Lower leg skin (tissue), 4 donors: ENCODE results near the gene NPR2. TPM values are rescaled to one million over a fixed set of nuclear protein-coding genes. Genes with fewer than 3 reads are reported as not detected.

ENCODE experiments used
- DNase-seq, 2 donors: peaks; one replicate each; pipeline ENCODE4 v3.0.0-alpha.2; 2019; ENCODE audit warnings: low spot score in 2 of 2
- H3K4me3 ChIP-seq: fragments of 200-600 bp; sonication (generic); 2 replicates; pipeline ENCODE4 v1.5.1; 2017; ENCODE audit warnings: mild to moderate bottlenecking, low read depth; ENCODE audit not compliant: poor library complexity, severe bottlenecking
- CTCF ChIP-seq, 3 donors: fragments of 450-650 bp; IDR thresholded peaks; one replicate each; pipeline ENCODE4 v1.5.1; 2016; ENCODE audit warnings: antibody characterized with exemption in 3 of 3, mild to moderate bottlenecking in 3 of 3, moderate library complexity in 2 of 3
- POLR2A ChIP-seq, 2 donors: fragments of 450-650 bp; IDR thresholded peaks; one replicate each; pipeline ENCODE4 v1.6.1; 2016 to 2017; ENCODE audit warnings: antibody characterized with exemption in 2 of 2, mild to moderate bottlenecking in 1 of 2, moderate library complexity in 1 of 2
- WGBS, 2 donors: methylation state at CpG; one replicate each; pipeline ENCODE4 v1.1.5; 2018; 5-methylcytosine and 5-hydroxymethylcytosine counted together
- intact Hi-C: fragments of 100-400 bp; cut with DNase I; formaldehyde crosslinking; loops from one replicate; pipeline ENCODE4 v1.15.0; 2023; ENCODE audit warnings: low total_unique reads
- total RNA-seq, 4 donors: library from RNA; depleted of rRNA; stranded (reverse); fragments of >200 nt; gene quantifications; one replicate each; pipeline ENCODE4 v1.1.0, GENCODE V29; 2016

The NPR2 gene
- total RNA-seq, 4 donors from 2014 or later = 12.2 to 20.4 (median 18.8) TPM

- H3K4me3 ChIP-seq = peak within 1 kb of the TSS; percentile 44
- DNase-seq = peak; percentile 97 to 100
- no peak for TF ChIP-seq CTCF (IDR thresholded peaks at IDR 0.05)
- no peak for TF ChIP-seq POLR2A (IDR thresholded peaks at IDR 0.05)
- intact Hi-C loops = no loop called here
- 2% methylated on average over 16 to 28 of the region's 53 CpGs for WGBS, 2 donors
Measured at GRCh38 chr9:35829084-35829763, 37.8 kb downstream of the NPR2 start, which contains the start of gene TMEM8B. TMEM8B (plus strand) TSS chr9:35829228; CDS start chr9:35829448, 220 bp downstream.

DNA sequence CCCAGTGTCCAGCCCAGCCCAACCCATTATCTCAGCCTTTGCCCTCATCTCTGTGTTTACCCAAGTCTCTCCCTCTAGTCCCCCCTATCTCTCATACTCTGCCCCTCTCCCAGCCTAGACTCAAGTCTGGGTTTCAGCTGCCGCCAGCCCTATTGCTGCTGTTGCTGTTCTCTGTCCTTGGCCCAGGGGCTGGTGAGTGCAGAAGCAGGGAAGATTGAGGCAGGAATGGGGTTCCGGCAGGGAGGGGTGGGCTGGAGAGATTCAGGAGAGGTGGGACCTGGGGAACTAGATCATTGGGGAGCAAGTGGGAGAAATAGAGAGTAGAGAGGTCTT, 38.3 kb downstream of the NPR2 start:
- intact Hi-C loops = no loop called here
- WGBS, 2 donors = 54 to 75% methylated on average over 2 of the region's 2 CpGs
- no peak overlapping the region for H3K4me3 ChIP-seq
- no peak for DNase-seq
- no peak for TF ChIP-seq CTCF (IDR thresholded peaks at IDR 0.05)
- no peak for TF ChIP-seq POLR2A (IDR thresholded peaks at IDR 0.05)

DNA sequence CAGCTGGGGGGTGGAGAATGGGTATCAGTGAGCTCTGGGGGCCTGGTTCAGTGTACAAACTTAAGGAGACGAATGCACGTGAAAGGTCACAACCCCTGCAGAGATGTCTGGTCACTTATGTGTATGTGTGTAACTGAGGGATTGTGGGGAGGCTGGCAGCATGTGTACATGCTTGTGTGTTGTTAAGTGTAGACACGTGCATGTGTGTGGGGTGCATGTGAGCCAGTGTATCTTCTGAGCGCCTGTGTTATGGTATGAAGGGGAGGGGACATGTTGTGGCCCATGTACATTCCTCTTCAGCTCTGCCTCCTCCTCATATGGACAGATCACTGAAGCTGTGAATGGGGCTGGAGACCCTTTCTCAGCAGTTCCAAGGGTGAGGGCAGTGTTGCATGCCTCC, 39.6 kb downstream of the NPR2 start:
- H3K4me3 ChIP-seq = no peak overlapping the region
- no peak for DNase-seq
- TF ChIP-seq POLR2A (IDR thresholded peaks at IDR 0.05) (no peak), CTCF (IDR thresholded peaks at IDR 0.05) (no peak)
- intact Hi-C loops = no loop called here
- 79 to 80% methylated on average over 4 of the region's 4 CpGs for WGBS, 2 donors

DNA sequence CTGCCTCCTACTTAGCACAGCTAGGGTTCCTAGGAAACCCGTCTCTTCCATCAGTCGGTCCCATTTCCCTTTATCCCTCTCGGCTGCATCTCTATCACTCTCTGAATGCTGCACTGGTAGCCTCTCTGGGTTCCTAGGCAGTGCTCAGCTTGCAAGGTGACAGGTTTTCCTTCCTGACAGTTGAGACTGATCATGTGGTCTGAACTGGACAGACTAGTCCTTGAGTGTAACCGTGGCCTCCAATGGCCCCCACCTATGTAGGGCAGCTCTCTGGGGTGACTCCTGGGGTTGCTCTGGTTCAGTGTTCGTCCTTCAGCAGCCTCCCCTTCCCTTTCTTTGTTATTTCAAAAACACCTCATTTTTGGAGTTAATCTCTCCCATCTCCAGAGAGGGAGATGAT, 41.4 kb downstream of the NPR2 start:
- intact Hi-C loops = no loop called here
- TF ChIP-seq CTCF (IDR thresholded peaks at IDR 0.05) (no peak), POLR2A (IDR thresholded peaks at IDR 0.05) (no peak)
- 70 to 83% methylated on average over 5 of the region's 5 CpGs for WGBS, 2 donors
- no peak overlapping the region for H3K4me3 ChIP-seq
- DNase-seq = no peak

DNA sequence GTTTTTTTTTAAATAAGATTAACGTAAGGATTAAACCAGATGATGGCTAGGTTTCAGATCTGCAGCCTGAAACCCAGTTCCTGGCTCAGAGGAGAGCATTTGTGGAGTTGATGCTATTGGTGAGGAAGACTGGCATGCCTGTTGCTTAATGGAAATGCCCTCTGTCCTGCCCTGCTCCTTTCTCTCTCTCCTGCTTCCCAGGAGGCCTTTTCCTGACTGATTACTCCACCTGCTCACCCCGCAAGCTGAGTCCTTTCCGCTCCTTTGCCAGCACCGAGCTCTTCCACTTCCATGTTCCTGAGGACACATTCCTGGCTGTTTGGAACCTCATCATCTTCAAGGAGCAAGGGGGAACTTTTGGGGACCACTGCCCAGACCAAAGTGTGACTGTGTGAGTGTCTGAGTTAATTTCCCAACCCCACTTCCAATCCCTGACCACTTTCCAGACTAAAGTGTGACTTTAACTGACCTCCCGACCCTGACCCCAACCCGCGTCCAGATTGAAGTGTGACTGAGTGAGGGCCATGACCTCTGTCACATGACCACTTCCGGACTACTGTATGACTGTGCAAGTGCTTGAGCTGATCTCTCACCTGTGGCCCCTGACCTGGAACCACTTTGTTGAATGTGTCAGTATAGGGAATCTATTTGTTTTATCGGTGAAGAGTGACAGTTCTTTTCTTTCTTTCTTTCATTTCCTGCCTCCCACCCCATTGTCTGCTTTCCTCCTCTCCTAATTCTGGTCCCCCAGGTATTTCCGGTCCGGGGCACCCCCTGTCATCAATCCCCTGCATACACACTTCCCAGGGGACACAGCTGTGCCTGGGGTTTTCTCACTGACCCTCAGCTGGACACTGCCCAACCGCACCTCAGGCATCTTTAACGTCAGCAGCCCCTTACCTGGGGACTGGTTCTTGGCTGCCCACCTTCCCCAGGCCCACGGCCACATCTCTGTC, 43.1 kb downstream of the NPR2 start:
- no peak for DNase-seq
- TF ChIP-seq POLR2A (IDR thresholded peaks at IDR 0.05) = no peak
- no peak for TF ChIP-seq CTCF (IDR thresholded peaks at IDR 0.05)
- intact Hi-C loops = no loop called here
- 82 to 86% methylated on average over 14 of the region's 14 CpGs for WGBS, 2 donors
- H3K4me3 ChIP-seq = no peak overlapping the region
